ENCODE results near the gene TTYH2. TPM values are rescaled to one million over a fixed set of nuclear protein-coding genes. Genes with fewer than 3 reads are reported as not detected.

TTYH2 gene
- total and polyA plus RNA-seq, 2 experiments from 2014 or later = 1.4 to 3.9 TPM

- H3K4me2 ChIP-seq = no peak overlapping the region
- ATAC-seq = no peak
- H3F3A ChIP-seq (replicated peaks; ENCODE audit: low read depth) = no peaks in the 10 kb centered on the region
- Mint-ChIP-seq H3K4me3 (no peak overlapping the region), H3K9me3 (no peaks in the 10 kb centered on the region), H3K27ac (no peak overlapping the region), H3K27me3 (ENCODE audit: insufficient read depth, low read depth, poor library complexity) (peaks cover 12% of the 10 kb centered on the region), H3K36me3 (ENCODE audit: low read depth) (no peaks in the 10 kb centered on the region), H3K4me1 (peaks cover 21% of the 10 kb centered on the region)
- TF ChIP-seq ZNF331 (CRISPR knock-in tag; IDR thresholded peaks at IDR 0.05; ENCODE audit: low read depth) (no peak), ZNF114 (CRISPR knock-in tag; IDR thresholded peaks at IDR 0.05) (no peak), CTCF (conservative IDR thresholded peaks at IDR 0.05; ENCODE audit: low read depth in 2 of 2) (no peak), CREB1 (CRISPR knock-in tag; IDR thresholded peaks at IDR 0.05; ENCODE audit: low read depth) (no peak)
- TF ChIP-seq, protein P1, sequence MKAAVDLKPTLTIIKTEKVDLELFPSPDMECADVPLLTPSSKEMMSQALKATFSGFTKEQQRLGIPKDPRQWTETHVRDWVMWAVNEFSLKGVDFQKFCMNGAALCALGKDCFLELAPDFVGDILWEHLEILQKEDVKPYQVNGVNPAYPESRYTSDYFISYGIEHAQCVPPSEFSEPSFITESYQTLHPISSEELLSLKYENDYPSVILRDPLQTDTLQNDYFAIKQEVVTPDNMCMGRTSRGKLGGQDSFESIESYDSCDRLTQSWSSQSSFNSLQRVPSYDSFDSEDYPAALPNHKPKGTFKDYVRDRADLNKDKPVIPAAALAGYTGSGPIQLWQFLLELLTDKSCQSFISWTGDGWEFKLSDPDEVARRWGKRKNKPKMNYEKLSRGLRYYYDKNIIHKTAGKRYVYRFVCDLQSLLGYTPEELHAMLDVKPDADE (IDR thresholded peaks at IDR 0.05) = no peak
- H3K27me3 ChIP-seq (ENCODE audit: insufficient read depth) = no peaks in the 10 kb centered on the region
- H2AFZ ChIP-seq = peak overlapping the region; percentile 43; the same call in 1 of the 2 replicates
- no peaks in the 10 kb centered on the region for H3K9me2 ChIP-seq (ENCODE audit: insufficient read depth)
- no peaks in the 10 kb centered on the region for H3K4me1 ChIP-seq (ENCODE audit: insufficient read depth)
- DNase-seq (ENCODE audit: low spot score) = no peak
- no peaks in the 10 kb centered on the region for H4K20me1 ChIP-seq (replicated peaks; ENCODE audit: insufficient read depth)
- no peak overlapping the region for H3K27ac ChIP-seq (ENCODE audit: low read depth)
- H3K36me3 ChIP-seq (ENCODE audit: insufficient read depth) = no peaks in the 10 kb centered on the region
- H3K79me2 ChIP-seq (replicated peaks; ENCODE audit: insufficient read depth) = no peaks in the 10 kb centered on the region
- no peak overlapping the region for H3K4me3 ChIP-seq
Measured at GRCh38 chr17:74267987-74268499, 54.7 kb downstream of the TTYH2 start.

- Histone ChIP-seq H2AFZ (peak overlapping the region; percentile 43; the same call in 1 of the 2 replicates), H3K4me2 (no peak overlapping the region), H3K79me2 (replicated peaks; ENCODE audit: insufficient read depth) (no peaks in the 10 kb centered on the region), H3K9me2 (ENCODE audit: insufficient read depth) (no peaks in the 10 kb centered on the region), H3K27me3 (ENCODE audit: insufficient read depth) (peaks cover under 1% of the 10 kb centered on the region), H3F3A (replicated peaks; ENCODE audit: low read depth) (no peaks in the 10 kb centered on the region), H3K4me1 (ENCODE audit: insufficient read depth) (no peaks in the 10 kb centered on the region), H3K27ac (ENCODE audit: low read depth) (no peak overlapping the region), H3K4me3 (no peak overlapping the region), H3K36me3 (ENCODE audit: insufficient read depth) (no peaks in the 10 kb centered on the region), H4K20me1 (replicated peaks; ENCODE audit: insufficient read depth) (no peaks in the 10 kb centered on the region)
- DNase-seq (ENCODE audit: low spot score) (no peak), ATAC-seq (no peak)
- peaks cover 15% of the 10 kb centered on the region for H3K27me3 Mint-ChIP-seq (ENCODE audit: insufficient read depth, low read depth, poor library complexity)
- peaks cover 25% of the 10 kb centered on the region for H3K4me1 Mint-ChIP-seq
- H3K27ac Mint-ChIP-seq = no peak overlapping the region
- no peaks in the 10 kb centered on the region for H3K36me3 Mint-ChIP-seq (ENCODE audit: low read depth)
- H3K4me3 Mint-ChIP-seq = no peak overlapping the region
- no peaks in the 10 kb centered on the region for H3K9me3 Mint-ChIP-seq
- TF ChIP-seq REST (IDR thresholded peaks at IDR 0.05; ENCODE audit: unreplicated experiment) (no peak), CTCF (conservative IDR thresholded peaks at IDR 0.05; ENCODE audit: low read depth in 2 of 2) (no peak), CREB1 (CRISPR knock-in tag; IDR thresholded peaks at IDR 0.05; ENCODE audit: low read depth) (no peak), POLR2AphosphoS5 (IDR thresholded peaks at IDR 0.05; ENCODE audit: low read depth) (no peak), STAT1 (IDR thresholded peaks at IDR 0.05; ENCODE audit: unreplicated experiment) (no peak), ZNF331 (CRISPR knock-in tag; IDR thresholded peaks at IDR 0.05; ENCODE audit: low read depth) (no peak), NANOG (IDR thresholded peaks at IDR 0.05; ENCODE audit: borderline replicate concordance) (no peak)
- TF ChIP-seq, protein P1 (IDR thresholded peaks at IDR 0.05) = no peak
Measured at GRCh38 chr17:74268558-74268957, 55.2 kb downstream of the TTYH2 start.
